HL-60 (cell line): ENCODE measurements around the gene SGMS1.
"Not testable (repeated sequence)": the region's sequence is repeated elsewhere in the genome, so short reads cannot be mapped to it uniquely, and the experiment has no call there.

ENCODE experiments used
- GABPA ChIP-seq: IDR thresholded peaks from 2 replicates; pipeline ENCODE4 v1.6.1; 2012; ENCODE audit warnings: low read depth
- POLR2AphosphoS5 ChIP-seq: IDR thresholded peaks from 2 replicates; pipeline ENCODE4 v1.6.1; 2012; ENCODE audit warnings: low read depth
- SPI1 ChIP-seq: IDR thresholded peaks from 2 replicates; pipeline ENCODE4 v1.6.1; 2012; ENCODE audit warnings: low read depth, mild to moderate bottlenecking, borderline replicate concordance
- TF ChIP-seq, protein P1 (sequence below): IDR thresholded peaks from one replicate; pipeline ENCODE4 v1.5.1; 2011; ENCODE audit warnings: low read length, control low read depth, inconsistent platforms; ENCODE audit not compliant: insufficient read depth

DNA sequence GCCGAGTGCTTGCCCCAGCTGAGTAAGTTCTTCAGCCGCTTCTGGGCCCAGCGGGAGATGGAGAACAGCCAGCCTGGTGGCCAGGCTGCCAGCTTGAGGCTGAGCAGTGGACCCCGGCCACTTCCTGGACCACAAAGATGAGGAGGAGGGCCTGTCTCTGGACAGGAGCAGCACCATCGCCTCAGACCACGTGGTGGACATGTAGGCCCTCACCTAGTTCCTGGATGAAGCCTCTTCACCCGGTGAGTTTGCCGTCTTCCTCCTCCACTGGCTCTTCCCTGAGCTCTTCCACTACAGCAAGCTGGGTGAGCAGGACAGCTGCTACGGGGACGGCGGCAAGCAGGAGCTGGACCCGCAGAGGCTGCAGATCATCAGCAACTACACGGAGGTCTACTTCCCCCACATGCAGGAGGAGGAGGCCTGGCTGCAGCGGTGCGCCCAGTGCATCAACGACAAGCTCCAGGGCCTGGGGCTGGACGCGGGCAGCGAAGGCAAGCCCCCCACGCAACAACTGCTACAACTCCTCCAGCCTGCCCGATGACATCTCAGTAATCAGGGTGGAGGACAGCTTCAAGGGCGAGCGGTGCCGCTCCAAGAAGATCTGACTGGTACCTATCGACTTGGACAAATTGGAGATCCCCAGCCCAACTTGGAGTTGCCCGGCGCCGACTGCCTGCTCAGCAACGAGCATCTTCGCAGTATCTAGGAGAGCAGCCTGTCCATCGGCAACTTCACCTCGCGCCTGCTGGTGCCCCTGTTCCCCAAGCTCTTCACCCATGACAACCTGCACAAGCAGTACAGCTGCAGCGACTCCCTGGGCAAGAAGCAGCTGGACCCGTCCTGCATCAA, 35.5 kb upstream of the SGMS1 start:
- not testable (repeated sequence) for TF ChIP-seq SPI1, GABPA, POLR2AphosphoS5
- TF ChIP-seq, protein P1, sequence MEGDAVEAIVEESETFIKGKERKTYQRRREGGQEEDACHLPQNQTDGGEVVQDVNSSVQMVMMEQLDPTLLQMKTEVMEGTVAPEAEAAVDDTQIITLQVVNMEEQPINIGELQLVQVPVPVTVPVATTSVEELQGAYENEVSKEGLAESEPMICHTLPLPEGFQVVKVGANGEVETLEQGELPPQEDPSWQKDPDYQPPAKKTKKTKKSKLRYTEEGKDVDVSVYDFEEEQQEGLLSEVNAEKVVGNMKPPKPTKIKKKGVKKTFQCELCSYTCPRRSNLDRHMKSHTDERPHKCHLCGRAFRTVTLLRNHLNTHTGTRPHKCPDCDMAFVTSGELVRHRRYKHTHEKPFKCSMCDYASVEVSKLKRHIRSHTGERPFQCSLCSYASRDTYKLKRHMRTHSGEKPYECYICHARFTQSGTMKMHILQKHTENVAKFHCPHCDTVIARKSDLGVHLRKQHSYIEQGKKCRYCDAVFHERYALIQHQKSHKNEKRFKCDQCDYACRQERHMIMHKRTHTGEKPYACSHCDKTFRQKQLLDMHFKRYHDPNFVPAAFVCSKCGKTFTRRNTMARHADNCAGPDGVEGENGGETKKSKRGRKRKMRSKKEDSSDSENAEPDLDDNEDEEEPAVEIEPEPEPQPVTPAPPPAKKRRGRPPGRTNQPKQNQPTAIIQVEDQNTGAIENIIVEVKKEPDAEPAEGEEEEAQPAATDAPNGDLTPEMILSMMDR = not testable (repeated sequence)
